ENCODE measurements around the gene ALDH9A1. TPM values are rescaled to one million over a fixed set of nuclear protein-coding genes. Genes with fewer than 3 reads are reported as not detected.
A peak's percentile ranks its signal among the peaks of the same experiment; 100 is the strongest.

ALDH9A1 gene
- total and polyA plus RNA-seq, 2 donors (not counting 3 experiments of a cell fraction or from before 2014, with no cell fraction given), result 25.5 to 47.4 TPM

- H3K9me3 ChIP-seq (replicated peaks; ENCODE audit: control insufficient read depth, insufficient read depth, low read length), result no peaks in the 10 kb centered on the region
- H2AFZ ChIP-seq (ENCODE audit: low read depth, low read length), result peak overlapping the region; percentile 94
- peaks cover 27% of the 10 kb centered on the region for H3K79me2 ChIP-seq (ENCODE audit: control insufficient read depth, insufficient read depth, low read length)
- H3K4me2 ChIP-seq (ENCODE audit: insufficient read depth, low read length), result peak overlapping the region; percentile 87
- H3K27ac ChIP-seq (ENCODE audit: insufficient read depth, low read depth, low read length), result peak overlapping the region; percentile 73
- POLR2A ChIA-PET, result interaction anchor here (0.6 kb wide), 1 partner anchor 46 kb away, joined by 3 read pairs; no protein-coding TSS in a partner anchor
- intact Hi-C loops (cut with micrococcal nuclease) (loop anchor here (1.0 kb wide), 3 partner anchors 33 to 137 kb away; partner anchors contain the start of genes ALDH9A1 and TMCO1), dilution Hi-C loops (cut with MboI; ENCODE audit: extremely low pct_ligation_motif_present, low sequenced_read_pairs) (no loop called here)
- peaks cover 4 to 9% of the 10 kb centered on the region in 2 experiments for H3K27me3 ChIP-seq (ENCODE audit: control insufficient read depth in 2 of 2, insufficient read depth in 2 of 2, low read length in 2 of 2)
- peaks cover 19% of the 10 kb centered on the region for H3K4me1 ChIP-seq (ENCODE audit: control insufficient read depth, extremely low read depth, insufficient read depth, low read length)
- TF ChIP-seq FOS (IDR thresholded peaks at IDR 0.05; ENCODE audit: borderline replicate concordance, insufficient read depth, low read length) (peak; percentile 78), JUN (IDR thresholded peaks at IDR 0.05; ENCODE audit: borderline replicate concordance, insufficient read depth, insufficient read length, low read depth) (peak; percentile 7), POLR2A (IDR thresholded peaks at IDR 0.05; ENCODE audit: low read depth, low read length) (no peak), GATA2 (IDR thresholded peaks at IDR 0.05; ENCODE audit: insufficient read depth, insufficient read length, low read depth, low read length) (peak; percentile 31)
- CTCF ChIA-PET, result interaction anchor here (0.6 to 3.3 kb wide), 7 partner anchors 14 to 282 kb away, joined by 3 to 20 read pairs (median 4); partner anchors contain the start of gene ALDH9A1
- FAIRE-seq, result no peak
- TSS peak; percentile 46 for BruUV-seq (replicated peaks)
- no peaks in the 10 kb centered on the region for H3K36me3 ChIP-seq (ENCODE audit: control insufficient read depth in 2 of 2, extremely low read depth in 1 of 2, insufficient read depth in 2 of 2, low read length in 2 of 2)
- H3K9ac ChIP-seq (replicated peaks; ENCODE audit: extremely low read depth, insufficient read depth, low read length), result peak overlapping the region; percentile 76
- peak overlapping the region; percentile 88 to 94 (median 89) for H3K4me3 ChIP-seq (replicated peaks in 1 of 3; ENCODE audit: insufficient read depth in 1 of 3, low read depth in 1 of 3, low read length in 3 of 3)
- peak; percentile 78 for DNase-seq (ENCODE audit: low read depth, low spot score)
- H3K9me1 ChIP-seq (replicated peaks; ENCODE audit: control insufficient read depth, extremely low read depth, insufficient read depth, low read length), result no peaks in the 10 kb centered on the region
- no peaks in the 10 kb centered on the region for H4K20me1 ChIP-seq (replicated peaks; ENCODE audit: control insufficient read depth, extremely low read depth, insufficient read depth, low read length)
These were observed 66.8 kb downstream of the ALDH9A1 start for GRCh38 chr1:165631342-165632151.

- BruUV-seq (replicated peaks), result no TSS peak
- Histone ChIP-seq H3K27me3 (ENCODE audit: control insufficient read depth in 2 of 2, insufficient read depth in 2 of 2, low read length in 2 of 2) (peaks cover 4 to 9% of the 10 kb centered on the region in 2 experiments), H3K79me2 (ENCODE audit: control insufficient read depth, insufficient read depth, low read length) (peaks cover 27% of the 10 kb centered on the region), H3K4me2 (ENCODE audit: insufficient read depth, low read length) (peak within 1 kb of the TSS; percentile 87), H3K27ac (ENCODE audit: insufficient read depth, low read depth, low read length) (peak within 1 kb of the TSS; percentile 73), H3K9ac (replicated peaks; ENCODE audit: extremely low read depth, insufficient read depth, low read length) (peak within 1 kb of the TSS; percentile 76), H3K9me1 (replicated peaks; ENCODE audit: control insufficient read depth, extremely low read depth, insufficient read depth, low read length) (no peaks in the 10 kb centered on the region), H4K20me1 (replicated peaks; ENCODE audit: control insufficient read depth, extremely low read depth, insufficient read depth, low read length) (no peaks in the 10 kb centered on the region), H3K36me3 (ENCODE audit: control insufficient read depth in 2 of 2, extremely low read depth in 1 of 2, insufficient read depth in 2 of 2, low read length in 2 of 2) (no peaks in the 10 kb centered on the region), H2AFZ (ENCODE audit: low read depth, low read length) (peak within 1 kb of the TSS; percentile 94), H3K9me3 (replicated peaks; ENCODE audit: control insufficient read depth, insufficient read depth, low read length) (no peaks in the 10 kb centered on the region), H3K4me1 (ENCODE audit: control insufficient read depth, extremely low read depth, insufficient read depth, low read length) (peaks cover 19% of the 10 kb centered on the region), H3K4me3 (replicated peaks in 1 of 3; ENCODE audit: insufficient read depth in 1 of 3, low read depth in 1 of 3, low read length in 3 of 3) (peak within 1 kb of the TSS; percentile 88 to 94 (median 89))
- TF ChIP-seq CTCF (IDR thresholded peaks at IDR 0.05; ENCODE audit: extremely low read depth in 1 of 2, insufficient read depth in 1 of 2, low read depth in 1 of 2, low read length in 2 of 2) (no peak), JUN (IDR thresholded peaks at IDR 0.05; ENCODE audit: borderline replicate concordance, insufficient read depth, insufficient read length, low read depth) (no peak), EZH2 (IDR thresholded peaks at IDR 0.05; ENCODE audit: borderline replicate concordance, low read depth, low read length, severe bottlenecking) (no peak), GATA2 (IDR thresholded peaks at IDR 0.05; ENCODE audit: insufficient read depth, insufficient read length, low read depth, low read length) (no peak), MYC (IDR thresholded peaks at IDR 0.05; ENCODE audit: low read depth, low read length) (no peak), POLR2AphosphoS5 (IDR thresholded peaks at IDR 0.05; ENCODE audit: insufficient read depth, low read depth, low read length) (peak; percentile 71), FOS (IDR thresholded peaks at IDR 0.05; ENCODE audit: borderline replicate concordance, insufficient read depth, low read length) (no peak), POLR2A (IDR thresholded peaks at IDR 0.05; ENCODE audit: low read depth, low read length) (peak; percentile 86)
- TF ChIP-seq, protein P1, sequence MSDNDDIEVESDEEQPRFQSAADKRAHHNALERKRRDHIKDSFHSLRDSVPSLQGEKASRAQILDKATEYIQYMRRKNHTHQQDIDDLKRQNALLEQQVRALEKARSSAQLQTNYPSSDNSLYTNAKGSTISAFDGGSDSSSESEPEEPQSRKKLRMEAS (IDR thresholded peaks at IDR 0.05; ENCODE audit: insufficient read depth, insufficient read length), result no peak
- ChIA-PET POLR2A (no interaction called here), CTCF (interaction anchor here (1.0 to 3.3 kb wide), 4 partner anchors 17 to 238 kb away, joined by 4 to 20 read pairs (median 6); no protein-coding TSS in a partner anchor)
- peak; percentile 97 for DNase-seq (ENCODE audit: low read depth, low spot score)
- intact Hi-C loops (cut with micrococcal nuclease), result loop anchor here (1.0 kb wide), 5 partner anchors 29 to 197 kb away; partner anchors contain the start of genes ALDH9A1, TMCO1 and UCK2
- FAIRE-seq, result peak; percentile 94
- dilution Hi-C loops (cut with MboI; ENCODE audit: extremely low pct_ligation_motif_present, low sequenced_read_pairs), result no loop called here
These were observed 67.6 kb downstream of the ALDH9A1 start, which contains the start of gene MGST3 for GRCh38 chr1:165630629-165631341. TSS of gene MGST3 (plus strand) at chr1:165631234. CDS start at chr1:165649848, 18,614 bp downstream.

All from endothelial cell of umbilical vein (primary cell).